Mesendoderm (in vitro differentiated cells): ENCODE data around the gene RAB30.

Experiments
- DNase-seq: peaks from one replicate; pipeline ENCODE4 v3.0.0; 2013
- H2AK5ac ChIP-seq: 2 replicates; pipeline ENCODE4 v1.6.1; 2013; ENCODE audit warnings: low read length, inconsistent platforms
- H2BK120ac ChIP-seq: 2 replicates; pipeline ENCODE4 v1.6.1; 2013; ENCODE audit warnings: low read depth, mild to moderate bottlenecking, low read length, moderate library complexity, mixed read lengths
- H2BK15ac ChIP-seq: replicated peaks from 2 replicates; pipeline ENCODE4 v1.6.1; 2013; ENCODE audit warnings: low read depth, mild to moderate bottlenecking, moderate library complexity
- H2BK5ac ChIP-seq: 2 replicates; pipeline ENCODE4 v1.6.1; 2013; ENCODE audit warnings: low read length, inconsistent platforms
- H3K18ac ChIP-seq: 2 replicates; pipeline ENCODE4 v1.6.1; 2013; ENCODE audit warnings: mild to moderate bottlenecking, low read length, mixed read lengths
- H3K23ac ChIP-seq: one replicate; pipeline ENCODE4 v1.6.1; 2013; ENCODE audit warnings: low read length
- H3K27ac ChIP-seq: 2 replicates; pipeline ENCODE4 v1.5.1; 2013; ENCODE audit warnings: low read depth, mild to moderate bottlenecking, inconsistent platforms, low read length, moderate library complexity
- H3K27me3 ChIP-seq: 2 replicates; pipeline ENCODE4 v1.6.1; 2013; ENCODE audit warnings: low read length, control low read depth, mild to moderate bottlenecking, inconsistent platforms; ENCODE audit not compliant: insufficient read depth, poor library complexity
- H3K36me3 ChIP-seq: 2 replicates; pipeline ENCODE4 v1.6.1; 2013; ENCODE audit warnings: low read length, inconsistent platforms; ENCODE audit not compliant: control insufficient read depth, insufficient read depth
- H3K4ac ChIP-seq: one replicate; pipeline ENCODE4 v1.6.1; 2013; ENCODE audit warnings: low read depth, mild to moderate bottlenecking, low read length, moderate library complexity
- H3K4me1 ChIP-seq: 2 replicates; pipeline ENCODE4 v1.6.1; 2013; ENCODE audit warnings: low read depth, low read length, inconsistent platforms; ENCODE audit not compliant: control insufficient read depth
- H3K4me2 ChIP-seq: 2 replicates; pipeline ENCODE4 v1.6.1; 2013; ENCODE audit warnings: low read length
- H3K4me3 ChIP-seq: 2 replicates; pipeline ENCODE4 v1.5.1; 2013; ENCODE audit warnings: mild to moderate bottlenecking, low read length
- H3K56ac ChIP-seq: one replicate; pipeline ENCODE4 v1.6.1; 2013; ENCODE audit warnings: low read length
- H3K79me1 ChIP-seq: 2 replicates; pipeline ENCODE4 v1.6.1; 2013; ENCODE audit warnings: low read length, inconsistent platforms
- H3K79me2 ChIP-seq: 2 replicates; pipeline ENCODE4 v1.6.1; 2013; ENCODE audit warnings: mild to moderate bottlenecking, low read length; ENCODE audit not compliant: control insufficient read depth, insufficient read depth
- H3K9ac ChIP-seq: 2 replicates; pipeline ENCODE4 v1.6.1; 2013; ENCODE audit warnings: low read length, inconsistent platforms
- H4K5ac ChIP-seq: one replicate; pipeline ENCODE4 v1.6.1; 2013; ENCODE audit warnings: low read length
- H4K8ac ChIP-seq: one replicate; pipeline ENCODE4 v1.6.1; 2013; ENCODE audit warnings: low read depth, mild to moderate bottlenecking, control low read depth, low read length, moderate library complexity
- WGBS: extraction: QIAGEN DNeasy Blood & Tissue Kit; methylation state at CpG from one replicate; pipeline ENCODE4 v1.1.7; 2013; ENCODE audit warnings: low lambda C conversion rate, missing lambda C conversion rate; ENCODE audit not compliant: insufficient coverage; ENCODE audit errors: extremely low coverage; 5-methylcytosine and 5-hydroxymethylcytosine counted together

The RAB30 gene

DNA sequence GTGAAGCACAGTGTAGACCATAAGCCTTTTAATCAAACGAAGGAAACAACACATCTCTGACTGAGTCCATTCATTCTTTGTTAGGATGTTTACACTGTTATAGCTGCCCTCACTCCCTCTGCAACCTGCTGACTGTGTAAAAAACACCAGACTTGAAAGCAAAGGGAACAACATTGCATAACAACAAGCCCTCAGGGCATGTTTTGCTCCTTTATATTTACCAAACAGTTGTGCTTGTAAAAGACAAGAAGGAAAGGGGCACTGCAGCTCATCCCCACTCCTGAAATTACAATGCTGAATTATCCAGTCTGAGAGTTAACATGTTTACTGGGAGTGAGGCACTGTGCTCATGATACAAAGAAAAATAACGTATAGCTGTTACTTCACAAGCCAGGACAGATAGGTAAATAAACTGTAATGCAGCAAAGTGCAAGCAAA is 46.4 kb downstream of the RAB30 start:
- Histone ChIP-seq H3K56ac (no peak overlapping the region), H2AK5ac (no peak overlapping the region), H3K9ac (no peak overlapping the region), H3K79me2 (no peaks in the 10 kb centered on the region), H3K27ac (no peak overlapping the region), H3K4me3 (no peak overlapping the region), H4K8ac (no peak overlapping the region), H3K4me2 (no peak overlapping the region), H3K27me3 (no peaks in the 10 kb centered on the region), H2BK15ac (no peak overlapping the region), H3K23ac (no peak overlapping the region), H3K36me3 (no peaks in the 10 kb centered on the region), H3K79me1 (peaks cover 2% of the 10 kb centered on the region), H3K4me1 (no peaks in the 10 kb centered on the region), H3K18ac (no peak overlapping the region), H4K5ac (no peak overlapping the region), H2BK5ac (no peak overlapping the region), H2BK120ac (no peak overlapping the region), H3K4ac (no peak overlapping the region)
- no CpG with 5 or more reads among the region's 2 CpGs for whole genome bisulfite sequencing
- no peak for DNase-seq

DNA sequence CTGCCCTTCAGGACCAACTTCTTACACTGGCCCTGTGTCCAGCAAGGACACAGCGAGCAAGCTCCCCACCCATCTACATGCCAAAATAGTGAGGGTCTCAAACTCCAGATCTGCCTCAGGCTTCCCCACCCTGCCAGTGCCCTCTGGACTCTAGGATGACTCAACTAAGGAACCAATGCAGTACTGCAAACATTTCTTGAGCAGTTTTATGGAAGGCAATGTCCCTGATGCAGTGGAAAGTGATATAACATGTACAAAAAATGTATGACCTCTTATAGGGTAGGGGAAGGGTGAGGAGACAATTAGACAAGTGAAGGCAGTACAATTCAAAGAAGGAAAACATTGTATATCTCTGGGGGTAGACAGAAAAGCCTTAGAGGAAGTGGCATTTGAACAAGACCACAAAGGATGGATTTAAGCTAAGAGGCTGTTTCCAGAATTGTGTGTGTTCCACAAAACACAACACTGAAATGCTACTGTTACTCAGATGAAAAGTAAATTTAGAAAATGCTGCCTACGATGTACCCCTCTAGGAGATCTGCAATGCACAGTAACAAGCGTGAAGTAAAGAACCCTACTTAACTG is 47.3 kb downstream of the RAB30 start:
- Histone ChIP-seq H2AK5ac (no peak overlapping the region), H3K4me2 (no peak overlapping the region)
- WGBS: no CpG with 5 or more reads among the region's 3 CpGs

DNA sequence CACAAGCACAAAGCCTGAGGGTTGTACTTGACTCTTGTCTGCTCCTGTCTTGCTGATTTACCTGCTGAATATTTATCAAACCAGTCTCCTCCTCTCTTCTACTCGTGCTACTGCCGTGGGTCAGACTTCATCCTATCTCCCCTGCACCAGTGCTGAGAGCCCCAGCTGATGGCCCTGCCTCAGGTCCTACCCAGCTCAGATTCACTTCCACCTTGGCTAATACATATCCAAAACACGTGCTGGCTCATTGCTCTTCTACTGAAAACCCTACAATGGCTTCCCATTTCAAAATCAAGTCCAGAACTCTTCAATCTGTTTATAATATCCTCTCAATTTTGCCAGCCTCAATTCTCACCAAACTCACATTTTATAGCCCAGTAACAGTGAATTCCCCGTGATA is 48.3 kb downstream of the RAB30 start:
- Histone ChIP-seq H3K27me3 (no peaks in the 10 kb centered on the region), H3K4ac (no peak overlapping the region)

More for the DNA sequence above, 47.3 kb downstream of the RAB30 start:
- Histone ChIP-seq H3K27ac (no peak overlapping the region), H2BK120ac (no peak overlapping the region), H3K23ac (no peak overlapping the region), H2BK5ac (no peak overlapping the region), H3K27me3 (no peaks in the 10 kb centered on the region), H3K4me3 (no peak overlapping the region), H3K4ac (no peak overlapping the region), H3K36me3 (no peaks in the 10 kb centered on the region), H3K18ac (no peak overlapping the region), H3K79me2 (no peaks in the 10 kb centered on the region), H3K79me1 (peaks cover 2% of the 10 kb centered on the region), H3K9ac (no peak overlapping the region), H3K4me1 (no peaks in the 10 kb centered on the region), H3K56ac (no peak overlapping the region), H4K5ac (no peak overlapping the region), H4K8ac (no peak overlapping the region), H2BK15ac (no peak overlapping the region)
- no peak for DNase-seq

GRCh38 chr11:83021780-83022125 is 49.9 kb downstream of the RAB30 start:
- Histone ChIP-seq H3K23ac (no peak overlapping the region), H4K8ac (no peak overlapping the region), H3K4me2 (no peak overlapping the region), H3K79me1 (peaks cover 2% of the 10 kb centered on the region), H2BK120ac (no peak overlapping the region), H3K27ac (no peak overlapping the region), H2BK15ac (no peak overlapping the region), H3K18ac (no peak overlapping the region), H3K79me2 (no peaks in the 10 kb centered on the region), H3K4me1 (no peaks in the 10 kb centered on the region), H2AK5ac (no peak overlapping the region), H3K9ac (no peak overlapping the region), H3K27me3 (no peaks in the 10 kb centered on the region), H3K36me3 (no peaks in the 10 kb centered on the region), H3K4ac (no peak overlapping the region), H4K5ac (no peak overlapping the region), H3K4me3 (no peak overlapping the region), H3K56ac (no peak overlapping the region), H2BK5ac (no peak overlapping the region)
- DNase-seq: no peak
- no CpG with 5 or more reads among the region's 2 CpGs for WGBS

More for the DNA sequence above, 48.3 kb downstream of the RAB30 start:
- H2BK120ac ChIP-seq: no peak overlapping the region
- no peak overlapping the region for H3K27ac ChIP-seq
- no peak overlapping the region for H3K18ac ChIP-seq
- H3K9ac ChIP-seq: no peak overlapping the region
- no peaks in the 10 kb centered on the region for H3K4me1 ChIP-seq
- DNase-seq: no peak
- H3K23ac ChIP-seq: no peak overlapping the region
- H3K79me2 ChIP-seq: no peaks in the 10 kb centered on the region
- WGBS: 100% methylated on average over 1 of the region's 4 CpGs
- H3K36me3 ChIP-seq: no peaks in the 10 kb centered on the region
- H3K4me2 ChIP-seq: no peak overlapping the region
- no peak overlapping the region for H2BK15ac ChIP-seq
- H2BK5ac ChIP-seq: no peak overlapping the region
- H4K5ac ChIP-seq: no peak overlapping the region
- peaks cover 2% of the 10 kb centered on the region for H3K79me1 ChIP-seq
- no peak overlapping the region for H2AK5ac ChIP-seq
- no peak overlapping the region for H3K56ac ChIP-seq
- H4K8ac ChIP-seq: no peak overlapping the region
- no peak overlapping the region for H3K4me3 ChIP-seq

DNA sequence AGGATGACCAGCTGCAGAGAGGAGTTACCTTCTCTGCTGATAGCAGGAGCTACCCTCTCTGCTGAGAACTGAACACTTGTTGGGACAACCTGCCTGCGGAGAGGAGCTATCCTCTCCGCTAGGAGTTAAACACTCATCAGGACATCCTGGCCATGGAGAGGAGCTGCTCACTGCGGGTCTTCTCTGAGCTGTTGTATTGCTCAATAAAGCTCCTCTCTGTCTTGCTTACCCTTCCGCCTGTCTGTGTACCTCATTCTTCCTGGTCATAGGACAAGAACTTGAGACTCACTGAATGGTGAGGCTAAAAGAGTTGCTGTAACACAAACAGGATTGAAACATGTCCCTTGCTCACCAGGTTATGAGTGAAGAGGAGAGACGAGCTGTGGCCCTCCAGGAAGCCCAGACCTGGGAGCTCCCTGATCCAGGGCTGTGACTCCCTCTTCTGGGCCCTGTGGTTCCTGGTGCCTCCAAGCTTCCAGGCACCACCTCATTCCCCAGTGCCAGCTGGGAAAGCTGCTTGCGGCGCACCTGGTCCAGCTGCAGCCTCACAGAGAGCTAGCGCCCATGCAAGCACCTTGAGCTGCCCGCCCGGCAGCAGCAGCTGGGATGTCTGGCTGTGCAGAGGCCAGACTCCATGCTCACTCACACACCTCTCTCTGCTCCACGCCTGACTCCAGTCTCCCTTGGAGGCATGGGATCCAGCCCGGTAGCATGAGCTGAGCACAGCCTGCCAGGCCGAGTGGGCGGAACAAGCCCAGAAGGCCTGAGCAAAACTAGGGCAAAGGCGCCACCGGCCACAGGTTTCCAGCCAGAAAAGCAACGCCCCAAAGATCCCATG is 50.5 kb downstream of the RAB30 start:
- no CpG with 5 or more reads among the region's 17 CpGs for WGBS
- no peaks in the 10 kb centered on the region for H3K79me1 ChIP-seq
- H2AK5ac ChIP-seq: no peak overlapping the region
- H3K23ac ChIP-seq: no peak overlapping the region
- no peak overlapping the region for H3K56ac ChIP-seq
- no peak overlapping the region for H2BK15ac ChIP-seq
- no peak overlapping the region for H3K27ac ChIP-seq
- no peak overlapping the region for H2BK5ac ChIP-seq
- H3K79me2 ChIP-seq: no peaks in the 10 kb centered on the region
- no peak for DNase-seq
- H3K36me3 ChIP-seq: no peaks in the 10 kb centered on the region
- no peak overlapping the region for H2BK120ac ChIP-seq
- no peak overlapping the region for H3K18ac ChIP-seq
- no peak overlapping the region for H3K4ac ChIP-seq
- no peak overlapping the region for H3K4me2 ChIP-seq
- no peak overlapping the region for H4K8ac ChIP-seq
- no peak overlapping the region for H3K9ac ChIP-seq
- H3K27me3 ChIP-seq: no peaks in the 10 kb centered on the region
- no peaks in the 10 kb centered on the region for H3K4me1 ChIP-seq
- H3K4me3 ChIP-seq: no peak overlapping the region
- no peak overlapping the region for H4K5ac ChIP-seq
